GM18870 (cell line): ENCODE measurements around the gene PCDHB13.
"Not testable (repeated sequence)": the region's sequence is repeated elsewhere in the genome, so short reads cannot be mapped to it uniquely, and the experiment has no call there.

Experiments
- ATAC-seq: cut with Tn5 transposase; IDR thresholded peaks from one replicate; pipeline ENCODE4 v1.9.1; 2021; ENCODE audit warnings: moderate library complexity; ENCODE audit not compliant: unreplicated experiment

PCDHB13 gene

DNA sequence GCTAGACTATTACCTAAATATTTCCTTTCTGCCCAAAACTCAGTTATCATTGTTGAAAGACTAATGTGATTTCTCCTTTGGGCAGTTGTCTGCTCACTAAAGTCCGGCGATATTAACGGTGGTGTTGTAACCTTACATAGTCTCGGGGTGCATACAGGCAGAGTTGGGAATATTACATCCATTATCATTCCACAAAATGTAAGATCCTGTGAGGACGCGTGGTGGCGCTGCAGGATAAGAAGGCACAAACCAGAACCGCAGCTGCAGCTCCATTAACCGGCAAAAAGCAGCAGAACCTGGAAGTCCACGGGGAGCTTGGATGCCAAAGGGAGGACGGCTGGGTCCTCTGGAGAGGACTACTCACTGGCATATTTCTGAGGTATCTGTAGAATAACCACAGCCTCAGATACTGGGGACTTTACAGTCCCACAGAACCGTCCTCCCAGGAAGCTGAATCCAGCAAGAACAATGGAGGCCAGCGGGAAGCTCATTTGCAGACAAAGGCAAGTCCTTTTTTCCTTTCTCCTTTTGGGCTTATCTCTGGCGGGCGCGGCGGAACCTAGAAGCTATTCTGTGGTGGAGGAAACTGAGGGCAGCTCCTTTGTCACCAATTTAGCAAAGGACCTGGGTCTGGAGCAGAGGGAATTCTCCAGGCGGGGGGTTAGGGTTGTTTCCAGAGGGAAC, at the start of gene PCDHB13:
PCDHB13 (plus strand) TSS at position 264 of the 684 bp plus-strand sequence; CDS start at position 469, 205 bp downstream.
- ATAC-seq: not testable (repeated sequence)

DNA sequence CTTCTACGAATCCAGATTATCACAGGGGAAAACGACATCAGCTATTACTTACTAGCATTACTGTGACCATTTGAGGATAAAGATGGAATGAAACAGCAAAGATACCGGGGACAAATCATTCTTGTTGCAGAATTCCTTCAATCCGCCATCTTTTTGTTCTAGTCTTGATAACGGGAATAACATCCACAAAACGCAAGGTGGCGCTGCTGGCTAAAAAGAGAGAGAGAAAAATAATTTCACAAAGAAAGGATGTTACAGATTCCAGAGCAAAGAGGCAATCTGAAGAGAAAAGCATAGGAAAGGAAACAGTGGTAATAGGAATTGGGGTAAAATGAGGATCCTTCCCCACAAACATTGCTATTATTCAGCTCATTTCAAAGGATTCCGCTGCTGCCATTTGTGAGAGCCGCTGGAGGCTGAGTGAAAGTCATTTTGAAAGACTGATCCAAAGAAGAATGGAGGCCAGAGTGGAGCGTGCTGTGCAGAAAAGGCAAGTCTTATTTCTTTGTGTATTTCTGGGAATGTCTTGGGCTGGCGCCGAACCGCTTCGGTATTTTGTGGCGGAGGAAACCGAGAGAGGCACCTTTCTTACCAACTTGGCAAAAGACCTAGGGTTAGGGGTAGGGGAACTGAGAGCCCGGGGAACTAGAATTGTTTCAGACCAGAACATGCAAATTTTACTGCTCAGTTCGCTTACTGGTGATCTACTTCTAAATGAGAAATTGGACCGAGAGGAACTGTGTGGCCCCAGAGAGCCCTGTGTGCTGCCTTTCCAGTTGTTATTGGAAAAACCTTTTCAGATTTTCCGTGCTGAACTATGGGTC, 41.1 kb upstream of the PCDHB13 start, which contains the start of gene PCDHB7:
PCDHB7 (plus strand) TSS at position 264 of the 824 bp plus-strand sequence; CDS start at position 456, 192 bp downstream.
- ATAC-seq: no peak

DNA sequence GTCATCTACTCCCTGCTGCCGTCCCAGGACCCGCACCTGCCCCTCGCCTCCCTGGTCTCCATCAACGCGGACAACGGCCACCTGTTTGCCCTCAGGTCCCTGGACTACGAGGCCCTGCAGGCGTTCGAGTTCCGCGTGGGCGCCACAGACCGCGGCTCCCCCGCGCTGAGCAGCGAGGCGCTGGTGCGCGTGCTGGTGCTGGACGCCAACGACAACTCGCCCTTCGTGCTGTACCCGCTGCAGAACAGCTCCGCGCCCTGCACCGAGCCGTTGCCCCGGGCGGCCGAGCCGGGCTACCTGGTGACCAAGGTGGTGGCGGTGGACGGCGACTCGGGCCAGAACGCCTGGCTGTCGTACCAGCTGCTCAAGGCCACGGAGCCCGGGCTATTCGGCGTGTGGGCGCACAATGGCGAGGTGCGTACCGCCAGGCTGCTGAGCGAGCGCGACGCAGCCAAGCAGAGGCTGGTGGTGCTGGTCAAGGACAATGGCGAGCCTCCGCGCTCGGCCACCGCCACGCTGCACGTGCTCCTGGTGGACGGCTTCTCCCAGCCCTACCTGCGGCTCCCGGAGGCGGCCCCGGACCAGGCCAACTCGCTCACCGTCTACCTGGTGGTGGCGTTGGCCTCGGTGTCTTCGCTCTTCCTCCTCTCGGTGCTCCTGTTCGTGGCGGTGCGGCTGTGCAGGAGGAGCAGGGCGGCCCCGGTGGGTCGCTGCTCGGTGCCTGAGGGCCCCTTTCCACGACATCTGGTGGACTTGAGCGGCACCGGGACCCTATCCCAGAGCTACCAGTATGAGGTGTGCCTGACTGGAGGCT, 39.2 kb upstream of the PCDHB13 start:
- ATAC-seq: not testable (repeated sequence)

DNA sequence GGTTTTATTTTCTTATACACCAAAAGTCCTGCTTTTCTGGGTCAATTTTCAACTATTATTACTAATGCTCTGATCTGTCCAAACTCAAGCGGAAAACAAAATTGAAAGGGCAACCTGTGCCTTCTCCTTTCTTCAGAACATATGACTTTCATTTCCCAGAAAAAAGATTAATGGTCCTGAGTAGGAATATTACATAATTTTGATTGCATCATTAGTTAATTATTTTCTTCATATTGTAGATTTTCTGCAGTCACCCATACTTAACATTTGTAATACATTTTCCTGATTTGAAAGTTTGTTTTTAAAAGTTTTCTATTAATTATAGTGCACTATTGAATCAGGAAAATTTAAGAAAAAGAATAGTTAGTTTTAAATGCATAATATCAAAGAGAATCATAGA, 37.8 kb upstream of the PCDHB13 start:
- no peak for ATAC-seq

DNA sequence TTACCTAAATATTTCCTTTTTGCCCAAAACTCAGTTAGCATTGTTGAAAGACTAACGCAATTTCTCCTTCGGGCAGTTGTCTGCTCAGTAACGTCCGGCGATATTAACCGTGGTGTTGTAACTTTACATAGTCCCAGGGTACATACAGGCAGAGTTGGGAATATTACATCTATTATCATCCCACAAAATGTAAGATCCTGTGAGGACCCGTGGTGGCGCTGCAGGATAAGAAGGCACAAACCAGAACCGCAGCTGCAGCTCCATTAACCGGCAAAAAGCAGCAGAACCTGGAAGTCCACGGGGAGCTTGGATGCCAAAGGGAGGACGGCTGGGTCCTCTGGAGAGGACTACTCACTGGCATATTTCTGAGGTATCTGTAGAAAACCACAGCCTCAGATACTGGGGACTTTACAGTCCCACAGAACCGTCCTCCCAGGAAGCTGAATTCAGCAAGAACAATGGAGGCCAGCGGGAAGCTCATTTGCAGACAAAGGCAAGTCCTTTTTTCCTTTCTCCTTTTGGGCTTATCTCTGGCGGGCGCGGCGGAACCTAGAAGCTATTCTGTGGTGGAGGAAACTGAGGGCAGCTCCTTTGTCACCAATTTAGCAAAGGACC, 36.0 kb upstream of the PCDHB13 start, which contains the start of gene PCDHB8:
PCDHB8 (plus strand) TSS at position 214 of the 615 bp plus-strand sequence; CDS start at position 459, 245 bp downstream.
- not testable (repeated sequence) for ATAC-seq

DNA sequence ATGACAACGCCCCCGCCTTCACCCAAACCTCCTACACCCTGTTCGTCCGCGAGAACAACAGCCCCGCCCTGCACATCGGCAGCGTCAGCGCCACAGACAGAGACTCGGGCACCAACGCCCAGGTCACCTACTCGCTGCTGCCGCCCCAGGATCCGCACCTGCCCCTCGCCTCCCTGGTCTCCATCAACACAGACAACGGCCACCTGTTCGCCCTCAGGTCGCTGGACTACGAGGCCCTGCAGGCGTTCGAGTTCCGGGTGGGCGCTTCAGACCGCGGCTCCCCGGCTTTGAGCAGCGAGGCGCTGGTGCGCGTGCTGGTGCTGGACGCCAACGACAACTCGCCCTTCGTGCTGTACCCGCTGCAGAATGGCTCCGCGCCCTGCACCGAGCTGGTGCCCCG, 34.3 kb upstream of the PCDHB13 start:
- ATAC-seq: not testable (repeated sequence)

DNA sequence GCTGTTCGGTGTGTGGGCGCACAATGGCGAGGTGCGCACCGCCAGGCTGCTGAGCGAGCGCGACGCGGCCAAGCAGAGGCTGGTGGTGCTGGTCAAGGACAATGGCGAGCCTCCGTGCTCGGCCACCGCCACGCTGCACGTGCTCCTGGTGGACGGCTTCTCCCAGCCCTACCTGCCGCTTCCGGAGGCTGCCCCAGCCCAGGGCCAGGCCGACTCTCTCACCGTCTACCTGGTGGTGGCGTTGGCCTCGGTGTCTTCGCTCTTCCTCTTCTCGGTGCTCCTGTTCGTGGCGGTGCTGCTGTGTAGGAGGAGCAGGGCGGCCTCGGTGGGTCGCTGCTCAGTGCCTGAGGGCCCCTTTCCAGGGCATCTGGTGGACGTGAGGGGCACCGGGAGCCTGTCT, 33.8 kb upstream of the PCDHB13 start:
- not testable (repeated sequence) for ATAC-seq

DNA sequence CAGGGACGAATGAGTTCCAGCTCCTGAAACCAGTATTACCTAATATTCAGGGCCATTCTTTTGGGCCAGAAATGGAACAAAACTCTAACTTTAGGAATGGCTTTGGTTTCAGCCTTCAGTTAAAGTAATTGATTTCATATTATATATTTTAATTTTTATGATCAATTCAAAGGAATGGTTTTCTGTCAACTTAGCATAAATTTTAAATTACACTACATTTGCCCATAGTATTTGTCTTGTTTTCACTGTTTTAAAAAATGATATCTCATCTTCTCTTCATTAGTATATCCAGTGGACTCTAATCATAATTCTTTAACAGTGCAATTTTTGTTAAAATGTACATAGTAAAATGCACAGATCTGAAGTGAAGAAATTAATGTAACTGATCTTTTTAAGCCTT, 33.4 kb upstream of the PCDHB13 start:
- ATAC-seq: no peak

DNA sequence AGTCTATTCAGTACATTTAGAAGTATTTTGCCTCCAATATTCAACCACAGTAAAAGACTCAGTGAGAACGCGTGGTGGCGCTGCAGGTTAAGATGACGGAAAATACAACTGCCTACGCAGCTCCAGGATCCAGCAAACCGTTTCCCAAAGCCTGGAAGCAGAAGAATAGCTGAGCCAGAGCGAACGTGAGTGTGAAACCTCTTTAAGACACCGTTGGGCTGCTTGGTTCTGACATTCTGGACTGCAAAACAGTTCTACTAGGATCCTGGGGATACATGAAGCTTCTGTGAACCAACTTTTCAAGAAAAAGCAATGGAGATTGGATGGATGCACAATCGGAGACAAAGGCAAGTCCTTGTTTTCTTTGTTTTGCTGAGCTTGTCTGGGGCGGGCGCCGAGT, 31.5 kb upstream of the PCDHB13 start, which contains the start of gene PCDHB16:
PCDHB16 (plus strand) TSS at position 140 of the 400 bp plus-strand sequence; CDS start at position 313, 173 bp downstream.
- no peak for ATAC-seq

DNA sequence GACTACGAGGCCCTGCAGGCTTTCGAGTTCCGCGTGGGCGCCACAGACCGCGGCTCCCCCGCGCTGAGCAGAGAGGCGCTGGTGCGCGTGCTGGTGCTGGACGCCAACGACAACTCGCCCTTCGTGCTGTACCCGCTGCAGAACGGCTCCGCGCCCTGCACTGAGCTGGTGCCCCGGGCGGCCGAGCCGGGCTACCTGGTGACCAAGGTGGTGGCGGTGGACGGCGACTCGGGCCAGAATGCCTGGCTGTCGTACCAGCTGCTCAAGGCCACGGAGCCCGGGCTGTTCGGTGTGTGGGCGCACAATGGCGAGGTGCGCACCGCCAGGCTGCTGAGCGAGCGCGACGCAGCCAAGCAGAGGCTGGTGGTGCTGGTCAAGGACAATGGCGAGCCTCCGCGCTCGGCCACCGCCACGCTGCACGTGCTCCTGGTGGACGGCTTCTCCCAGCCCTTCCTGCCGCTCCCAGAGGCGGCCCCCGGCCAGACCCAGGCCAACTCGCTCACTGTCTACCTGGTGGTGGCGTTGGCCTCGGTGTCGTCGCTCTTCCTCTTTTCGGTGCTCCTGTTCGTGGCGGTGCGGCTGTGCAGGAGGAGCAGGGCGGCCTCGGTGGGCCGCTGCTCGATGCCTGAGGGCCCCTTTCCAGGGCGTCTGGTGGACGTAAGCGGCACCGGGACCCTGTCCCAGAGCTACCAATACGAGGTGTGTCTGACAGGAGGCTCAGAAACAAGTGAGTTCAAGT, 29.4 kb upstream of the PCDHB13 start:
- not testable (repeated sequence) for ATAC-seq

DNA sequence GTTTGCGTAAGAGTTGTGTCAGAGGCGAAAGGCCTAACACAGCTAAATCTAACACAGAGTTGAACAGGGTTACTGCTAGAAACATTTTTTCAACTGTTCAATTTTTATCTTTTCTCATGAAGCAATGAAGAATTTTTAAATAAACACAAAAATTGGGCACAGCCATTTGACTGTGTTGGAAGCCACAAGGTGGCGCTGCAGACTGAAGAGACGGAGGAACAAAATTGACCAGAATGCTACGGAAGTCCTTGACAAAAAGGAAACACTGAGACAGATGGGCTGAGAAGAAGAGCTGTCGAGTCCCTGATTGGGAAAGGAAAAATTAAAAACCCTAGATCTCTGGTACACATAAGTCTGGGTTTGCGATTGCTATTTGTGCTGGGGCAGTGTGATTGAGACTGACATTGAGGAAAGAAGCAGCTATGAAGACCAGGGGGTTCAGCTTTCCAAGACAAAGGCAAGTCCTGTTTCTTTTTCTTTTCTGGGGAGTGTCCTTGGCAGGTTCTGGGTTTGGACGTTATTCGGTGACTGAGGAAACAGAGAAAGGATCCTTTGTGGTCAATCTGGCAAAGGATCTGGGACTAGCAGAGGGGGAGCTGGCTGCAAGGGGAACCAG, 26.7 kb upstream of the PCDHB13 start, which contains the start of gene PCDHB9:
PCDHB9 (plus strand) TSS at position 265 of the 616 bp plus-strand sequence; CDS start at position 423, 158 bp downstream.
- ATAC-seq: no peak

DNA sequence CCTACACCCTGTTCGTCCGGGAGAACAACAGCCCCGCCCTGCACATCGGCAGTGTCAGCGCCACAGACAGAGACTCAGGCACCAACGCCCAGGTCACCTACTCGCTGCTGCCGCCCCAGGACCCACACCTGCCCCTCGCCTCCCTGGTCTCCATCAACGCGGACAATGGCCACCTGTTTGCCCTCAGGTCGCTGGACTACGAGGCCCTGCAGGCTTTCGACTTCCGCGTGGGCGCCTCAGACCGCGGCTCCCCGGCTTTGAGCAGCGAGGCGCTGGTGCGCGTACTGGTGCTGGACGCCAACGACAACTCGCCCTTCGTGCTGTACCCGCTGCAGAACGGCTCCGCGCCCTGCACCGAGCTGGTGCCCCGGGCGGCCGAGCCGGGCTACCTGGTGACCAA, 25.0 kb upstream of the PCDHB13 start:
- ATAC-seq: not testable (repeated sequence)

DNA sequence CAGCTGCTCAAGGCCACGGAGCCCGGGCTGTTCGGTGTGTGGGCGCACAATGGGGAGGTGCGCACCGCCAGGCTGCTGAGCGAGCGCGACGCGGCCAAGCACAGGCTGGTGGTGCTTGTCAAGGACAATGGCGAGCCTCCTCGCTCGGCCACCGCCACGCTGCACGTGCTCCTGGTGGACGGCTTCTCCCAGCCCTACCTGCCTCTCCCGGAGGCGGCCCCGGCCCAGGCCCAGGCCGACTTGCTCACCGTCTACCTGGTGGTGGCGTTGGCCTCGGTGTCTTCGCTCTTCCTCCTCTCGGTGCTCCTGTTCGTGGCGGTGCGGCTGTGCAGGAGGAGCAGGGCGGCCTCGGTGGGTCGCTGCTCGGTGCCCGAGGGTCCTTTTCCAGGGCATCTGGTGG, 24.6 kb upstream of the PCDHB13 start:
- not testable (repeated sequence) for ATAC-seq

DNA sequence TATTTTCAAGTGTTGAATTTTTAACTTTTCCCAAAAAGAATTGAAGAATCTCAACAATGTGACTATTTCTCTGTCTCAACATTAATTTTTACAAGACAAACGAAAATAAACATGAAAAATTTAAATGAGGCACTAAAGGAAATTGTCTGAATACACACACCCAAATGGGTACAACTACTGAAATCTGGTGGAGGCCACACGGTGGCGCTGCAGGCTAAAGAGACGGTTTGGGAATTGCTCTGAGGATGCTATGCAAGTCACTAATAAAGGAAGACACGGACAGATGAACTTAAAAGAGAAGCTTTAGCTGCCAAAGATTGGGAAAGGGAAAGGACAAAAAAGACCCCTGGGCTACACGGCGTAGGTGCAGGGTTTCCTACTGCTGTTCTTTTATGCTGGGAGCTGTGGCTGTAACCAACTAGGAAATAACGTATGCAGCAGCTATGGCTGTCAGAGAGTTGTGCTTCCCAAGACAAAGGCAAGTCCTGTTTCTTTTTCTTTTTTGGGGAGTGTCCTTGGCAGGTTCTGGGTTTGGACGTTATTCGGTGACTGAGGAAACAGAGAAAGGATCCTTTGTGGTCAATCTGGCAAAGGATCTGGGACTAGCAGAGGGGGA, 21.5 kb upstream of the PCDHB13 start, which contains the start of gene PCDHB10:
PCDHB10 (plus strand) TSS at position 244 of the 616 bp plus-strand sequence; CDS start at position 444, 200 bp downstream.
- ATAC-seq: no peak

DNA sequence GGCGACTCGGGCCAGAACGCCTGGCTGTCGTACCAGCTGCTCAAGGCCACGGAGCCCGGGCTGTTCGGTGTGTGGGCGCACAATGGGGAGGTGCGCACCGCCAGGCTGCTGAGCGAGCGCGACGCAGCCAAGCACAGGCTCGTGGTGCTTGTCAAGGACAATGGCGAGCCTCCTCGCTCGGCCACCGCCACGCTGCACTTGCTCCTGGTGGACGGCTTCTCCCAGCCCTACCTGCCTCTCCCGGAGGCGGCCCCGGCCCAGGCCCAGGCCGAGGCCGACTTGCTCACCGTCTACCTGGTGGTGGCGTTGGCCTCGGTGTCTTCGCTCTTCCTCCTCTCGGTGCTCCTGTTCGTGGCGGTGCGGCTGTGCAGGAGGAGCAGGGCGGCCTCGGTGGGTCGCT, 19.4 kb upstream of the PCDHB13 start:
- ATAC-seq: not testable (repeated sequence)

DNA sequence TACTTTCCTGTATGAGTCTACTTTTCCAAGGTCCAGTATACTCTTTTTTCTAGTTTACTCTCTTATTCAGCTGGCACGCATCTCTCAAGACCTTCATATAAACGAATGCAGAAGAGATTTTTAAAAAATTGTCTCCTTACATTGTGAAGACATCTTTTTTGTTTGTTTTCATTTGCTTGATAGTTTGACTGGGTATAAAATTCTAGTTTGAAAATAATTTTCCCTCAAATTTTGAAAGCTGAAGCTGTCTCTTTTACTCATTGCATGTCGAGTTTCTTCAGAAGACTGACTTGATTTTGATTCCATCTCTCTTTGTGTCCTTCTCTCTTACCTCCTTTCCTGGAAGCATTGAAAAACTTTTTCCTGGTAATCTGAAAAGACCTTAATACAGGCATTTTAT, 17.4 kb upstream of the PCDHB13 start:
- ATAC-seq: no peak

DNA sequence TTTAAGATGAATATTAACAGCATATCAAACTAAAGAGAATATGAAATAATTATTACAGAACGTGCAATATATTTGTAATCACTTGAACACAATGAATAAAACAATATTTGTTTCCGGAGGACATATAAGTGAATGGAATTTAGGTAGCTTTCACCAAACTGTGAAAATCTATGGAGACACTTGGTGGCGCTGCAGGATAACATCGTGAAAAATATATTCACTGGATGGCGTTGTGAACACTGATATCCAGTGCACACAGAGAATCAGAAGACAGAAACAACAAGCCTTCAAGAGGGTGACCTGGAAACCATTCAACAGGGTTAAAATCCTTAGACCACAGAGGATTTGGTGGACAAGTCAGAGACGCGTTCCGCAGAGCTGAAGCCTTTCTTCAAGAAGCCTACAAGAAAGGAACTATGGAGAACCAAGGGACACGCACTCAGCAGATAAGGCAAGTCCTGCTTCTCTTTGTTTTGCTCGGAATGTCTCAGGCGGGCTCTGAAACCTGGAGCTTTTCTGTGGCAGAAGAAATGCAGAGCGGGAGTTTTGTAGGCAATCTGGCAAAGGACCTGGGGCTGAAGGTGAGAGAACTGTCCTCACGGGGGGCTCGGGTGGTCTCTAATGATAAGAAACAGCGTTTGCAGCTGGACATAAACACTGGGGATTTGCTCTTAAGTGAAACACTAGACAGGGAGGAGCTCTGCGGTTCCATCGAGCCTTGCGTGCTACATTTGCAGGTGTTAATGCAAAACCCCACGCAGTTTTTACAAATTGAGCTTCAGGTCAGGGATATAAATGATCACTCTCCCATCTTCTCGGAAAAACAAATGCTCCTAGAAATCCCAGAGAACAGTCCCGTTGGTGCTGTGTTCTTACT, 14.1 kb upstream of the PCDHB13 start, which contains the start of gene PCDHB11:
PCDHB11 (plus strand) TSS at position 269 of the 877 bp plus-strand sequence; CDS start at position 417, 148 bp downstream.
- ATAC-seq: no peak
